OCI-LY7 (cell line): ENCODE measurements around the gene MLN. TPM values are rescaled to one million over a fixed set of nuclear protein-coding genes. Genes with fewer than 3 reads are reported as not detected.

Source experiments
- BruUV-seq: library from RNA; stranded (reverse); fragments of 400-500 nt; replicated peaks from 2 replicates; lab custom pipeline; 2021; lab: Mats Ljungman, UMichigan
- CTCF ChIA-PET: fragments of 300-600 bp; sonication (Branson Sonifier 250); formaldehyde crosslinking; loops from one replicate; lab custom pipeline; 2022; ENCODE audit warnings: antibody characterized with exemption; ENCODE audit not compliant: unreplicated experiment; lab: Charles Lee
- POLR2A ChIA-PET: fragments of 300-600 bp; sonication (Branson Sonifier 250); formaldehyde crosslinking; loops from one replicate; lab custom pipeline; 2022; ENCODE audit warnings: antibody characterized with exemption; lab: Charles Lee
- DNase-seq: peaks from one replicate; pipeline ENCODE4 v3.0.0-alpha.2; 2015; ENCODE audit warnings: low spot score
- H2AFZ ChIP-seq: fragments of 200-600 bp; sonication (generic), shearing (Covaris generic); 2 replicates; pipeline ENCODE4 v1.6.1; 2014; ENCODE audit warnings: mild to moderate bottlenecking, antibody characterized with exemption, low read length, moderate library complexity
- H3K27ac ChIP-seq: fragments of 200-600 bp; sonication (generic); 2 replicates; pipeline ENCODE4 v1.5.1; 2014; ENCODE audit warnings: mixed run types, low read depth, mild to moderate bottlenecking, moderate library complexity, low read length, inconsistent platforms; ENCODE audit not compliant: poor library complexity, severe bottlenecking
- H3K36me3 ChIP-seq: fragments of 200-600 bp; sonication (generic); 2 replicates; pipeline ENCODE4 v1.6.1; 2014; ENCODE audit warnings: mild to moderate bottlenecking, antibody characterized with exemption, low read length, moderate library complexity, mixed read lengths; ENCODE audit not compliant: insufficient read depth
- H3K4me1 ChIP-seq: fragments of 200-600 bp; sonication (generic); 2 replicates; pipeline ENCODE4 v1.5.1; 2014; ENCODE audit warnings: mild to moderate bottlenecking, low read length; ENCODE audit not compliant: insufficient read depth, poor library complexity, severe bottlenecking
- H3K4me2 ChIP-seq: fragments of 200-600 bp; sonication (generic); 2 replicates; pipeline ENCODE4 v1.6.1; 2014; ENCODE audit warnings: mild to moderate bottlenecking, low read length
- H3K4me3 ChIP-seq: fragments of 200-600 bp; sonication (generic); 2 replicates; pipeline ENCODE4 v1.5.1; 2014; ENCODE audit warnings: mild to moderate bottlenecking, low read depth, low read length; ENCODE audit not compliant: poor library complexity, severe bottlenecking
- H3K79me2 ChIP-seq: fragments of 200-600 bp; sonication (generic); 2 replicates; pipeline ENCODE4 v1.6.1; 2016; ENCODE audit warnings: low read depth, mild to moderate bottlenecking, low read length, moderate library complexity, mixed read lengths; ENCODE audit not compliant: insufficient read depth
- H3K9me2 ChIP-seq: fragments of 200-600 bp; sonication (generic); 2 replicates; pipeline ENCODE4 v1.6.1; 2016; ENCODE audit warnings: mild to moderate bottlenecking, low read length, mixed read lengths; ENCODE audit not compliant: insufficient read depth
- H3K9me3 ChIP-seq: fragments of 200-600 bp; sonication (generic); 2 replicates; pipeline ENCODE4 v1.6.1; 2014; ENCODE audit warnings: mild to moderate bottlenecking, mixed run types, low read length, mixed read lengths
- H4K20me1 ChIP-seq: fragments of 200-600 bp; sonication (generic); 2 replicates; pipeline ENCODE4 v1.6.1; 2014; ENCODE audit warnings: mild to moderate bottlenecking, antibody characterized with exemption, low read length, moderate library complexity, mixed read lengths; ENCODE audit not compliant: insufficient read depth
- EZH2phosphoT487 ChIP-seq: fragments of 200-600 bp; sonication (generic); IDR thresholded peaks from 2 replicates; pipeline ENCODE4 v1.6.1; 2018; ENCODE audit warnings: low read depth, borderline replicate concordance, mild to moderate bottlenecking, mixed run types, antibody characterized with exemption, low read length, moderate library complexity, mixed read lengths
- intact Hi-C: fragments of 100-400 bp; cut with micrococcal nuclease; formaldehyde crosslinking; loops from one replicate; pipeline ENCODE4 v1.10.0; 2022; ENCODE audit not compliant: unreplicated experiment
- total RNA-seq, 2 experiments: library from RNA; depleted of rRNA in 1 of 2; stranded (reverse); fragments of >200 nt in 1 of 2; shearing (Covaris generic) in 1 of 2; gene quantifications; 2 replicates each; pipeline ENCODE4 v1.2.3, GENCODE V29; 2014 to 2022
- TF ChIP-seq, protein P1 (sequence below): fragments of 200-600 bp; sonication (generic); conservative IDR thresholded peaks from 2 replicates; pipeline ENCODE4 v1.5.1; 2014; ENCODE audit warnings: mild to moderate bottlenecking, antibody characterized with exemption, low read length, moderate library complexity, mixed read lengths

Gene MLN
- total RNA-seq, 2 experiments from 2014 or later = not detected

DNA sequence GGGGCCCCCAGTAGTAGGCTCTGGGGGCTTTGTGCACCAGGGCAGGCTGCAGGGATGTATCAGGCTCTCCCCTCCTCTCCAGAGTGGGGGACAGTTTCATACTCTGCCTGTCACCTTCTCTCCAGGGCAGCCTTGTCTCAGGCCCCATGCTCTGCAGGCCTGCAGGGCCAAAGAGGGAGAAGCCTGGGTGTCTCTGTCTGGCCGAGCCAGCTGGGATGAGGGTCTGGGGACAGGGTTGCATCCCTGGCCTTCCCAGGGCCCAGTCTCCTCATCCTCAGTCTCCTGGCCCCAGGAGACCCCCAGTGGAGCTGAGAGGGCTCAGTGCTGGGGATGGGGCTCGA lies 42.3 kb downstream of the MLN start:
- no TSS peak for BruUV-seq
- POLR2A ChIA-PET = interaction anchor here (0.6 kb wide), 1 partner anchor 110 kb away, joined by 3 read pairs; no protein-coding TSS in a partner anchor
- CTCF ChIA-PET = interaction anchor here (0.8 kb wide), 1 partner anchor 50 kb away, joined by 3 read pairs; the partner anchor contains the start of gene UQCC2
- intact Hi-C loops = loop anchor here (5.0 kb wide), 2 partner anchors 49 to 174 kb away; partner anchors contain the start of gene UQCC2
- Histone ChIP-seq H3K27ac (no peak overlapping the region), H2AFZ (no peak overlapping the region), H3K9me2 (no peaks in the 10 kb centered on the region), H3K4me3 (no peak overlapping the region), H3K4me2 (no peak overlapping the region), H3K36me3 (no peaks in the 10 kb centered on the region), H3K9me3 (no peaks in the 10 kb centered on the region), H4K20me1 (no peaks in the 10 kb centered on the region), H3K79me2 (no peaks in the 10 kb centered on the region), H3K4me1 (no peaks in the 10 kb centered on the region)
- no peak for DNase-seq
- TF ChIP-seq, protein P1, sequence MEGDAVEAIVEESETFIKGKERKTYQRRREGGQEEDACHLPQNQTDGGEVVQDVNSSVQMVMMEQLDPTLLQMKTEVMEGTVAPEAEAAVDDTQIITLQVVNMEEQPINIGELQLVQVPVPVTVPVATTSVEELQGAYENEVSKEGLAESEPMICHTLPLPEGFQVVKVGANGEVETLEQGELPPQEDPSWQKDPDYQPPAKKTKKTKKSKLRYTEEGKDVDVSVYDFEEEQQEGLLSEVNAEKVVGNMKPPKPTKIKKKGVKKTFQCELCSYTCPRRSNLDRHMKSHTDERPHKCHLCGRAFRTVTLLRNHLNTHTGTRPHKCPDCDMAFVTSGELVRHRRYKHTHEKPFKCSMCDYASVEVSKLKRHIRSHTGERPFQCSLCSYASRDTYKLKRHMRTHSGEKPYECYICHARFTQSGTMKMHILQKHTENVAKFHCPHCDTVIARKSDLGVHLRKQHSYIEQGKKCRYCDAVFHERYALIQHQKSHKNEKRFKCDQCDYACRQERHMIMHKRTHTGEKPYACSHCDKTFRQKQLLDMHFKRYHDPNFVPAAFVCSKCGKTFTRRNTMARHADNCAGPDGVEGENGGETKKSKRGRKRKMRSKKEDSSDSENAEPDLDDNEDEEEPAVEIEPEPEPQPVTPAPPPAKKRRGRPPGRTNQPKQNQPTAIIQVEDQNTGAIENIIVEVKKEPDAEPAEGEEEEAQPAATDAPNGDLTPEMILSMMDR = no peak
- no peak for TF ChIP-seq EZH2phosphoT487

DNA sequence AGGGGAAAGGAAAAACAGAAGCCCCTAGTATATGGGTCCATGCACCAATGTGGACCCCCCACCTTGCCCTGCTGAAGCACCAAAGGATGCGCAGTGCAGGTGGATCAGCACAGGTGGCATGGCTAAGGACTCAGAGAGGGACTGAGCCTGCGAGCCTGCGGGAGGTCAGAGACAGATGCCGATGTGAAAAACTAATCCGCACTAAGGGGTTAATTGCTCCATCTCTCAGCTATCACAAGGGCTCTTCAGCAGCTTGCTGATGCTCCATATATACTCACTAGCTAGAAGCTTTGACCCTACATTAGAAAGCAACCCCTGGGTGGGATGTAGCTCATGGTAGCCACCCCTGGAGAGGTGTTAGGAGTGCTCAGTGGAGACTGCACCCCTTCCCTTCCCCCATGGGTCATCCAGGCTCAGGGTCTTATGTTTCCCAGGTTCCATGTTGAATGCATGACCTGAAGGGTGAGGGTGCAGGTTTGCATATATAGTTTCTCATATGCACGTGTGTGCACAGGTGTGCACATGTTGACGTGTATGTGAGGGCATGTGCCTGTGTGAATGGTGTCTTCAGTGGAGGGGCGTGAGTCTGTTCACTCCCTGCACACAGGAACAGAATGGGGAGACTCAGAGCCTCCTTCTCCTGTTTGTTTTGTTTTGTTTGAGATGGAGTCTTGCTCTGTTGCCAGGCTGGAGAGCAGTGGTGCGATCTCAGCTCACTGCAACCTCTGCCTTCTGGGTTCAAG lies 43.7 kb downstream of the MLN start:
- Histone ChIP-seq H2AFZ (no peak overlapping the region), H3K79me2 (no peaks in the 10 kb centered on the region), H3K9me3 (no peaks in the 10 kb centered on the region), H3K4me3 (no peak overlapping the region), H3K36me3 (no peaks in the 10 kb centered on the region), H3K27ac (no peak overlapping the region), H3K9me2 (no peaks in the 10 kb centered on the region), H4K20me1 (no peaks in the 10 kb centered on the region), H3K4me2 (no peak overlapping the region), H3K4me1 (no peaks in the 10 kb centered on the region)
- ChIA-PET POLR2A (no interaction called here), CTCF (interaction anchor here (0.8 kb wide), 1 partner anchor 16 kb away, joined by 3 read pairs; no protein-coding TSS in a partner anchor)
- DNase-seq = no peak
- no TSS peak for BruUV-seq
- intact Hi-C loops = loop anchor here (5.0 kb wide), 2 partner anchors 48 to 173 kb away; partner anchors contain the start of gene UQCC2
- TF ChIP-seq, protein P1 = no peak
- TF ChIP-seq EZH2phosphoT487 = no peak

DNA sequence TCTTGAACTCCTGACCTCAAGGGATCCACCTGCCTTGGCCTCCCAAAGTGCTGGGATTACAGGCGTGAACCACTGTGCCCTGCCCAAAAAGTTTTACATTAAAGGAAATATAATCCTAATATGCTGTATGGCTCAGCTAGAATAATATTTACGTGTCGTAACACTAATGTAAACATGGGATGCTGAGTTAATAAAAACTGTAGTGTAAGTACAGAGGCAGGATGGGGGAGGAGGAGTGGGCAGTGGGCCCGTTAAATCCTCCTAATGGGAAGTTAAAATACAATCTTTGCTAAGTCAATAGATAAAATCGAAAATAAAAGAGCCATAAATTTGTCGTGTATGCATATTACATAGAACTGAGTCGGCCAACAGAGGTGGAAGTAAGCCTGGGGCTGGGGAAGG lies 45.0 kb downstream of the MLN start:
- BruUV-seq = no TSS peak
- Histone ChIP-seq H2AFZ (no peak overlapping the region), H3K36me3 (no peaks in the 10 kb centered on the region), H3K4me3 (no peak overlapping the region), H3K27ac (no peak overlapping the region), H3K9me2 (no peaks in the 10 kb centered on the region), H3K4me2 (no peak overlapping the region), H3K79me2 (no peaks in the 10 kb centered on the region), H3K4me1 (no peaks in the 10 kb centered on the region), H4K20me1 (no peaks in the 10 kb centered on the region), H3K9me3 (no peaks in the 10 kb centered on the region)
- no peak for DNase-seq
- ChIA-PET POLR2A (no interaction called here), CTCF (no interaction called here)
- intact Hi-C loops = no loop called here
- TF ChIP-seq EZH2phosphoT487 = no peak
- TF ChIP-seq, protein P1 = no peak
